ENCODE results near the gene MSL2.

Gene MSL2

GRCh38 chr3:136114421-136114820 is 81.7 kb downstream of the MSL2 start:
- H3K27ac ChIP-seq (ENCODE audit: low read length) = no peak overlapping the region
- no peaks in the 10 kb centered on the region for H3K27me3 ChIP-seq (ENCODE audit: low read depth, low read length)
- H3K9me3 ChIP-seq (ENCODE audit: control insufficient read depth in 1 of 2, low read length in 2 of 2) = no peaks in the 10 kb centered on the region
- H3K4me1 ChIP-seq (ENCODE audit: control insufficient read depth in 1 of 2, insufficient read depth in 2 of 2, low read length in 2 of 2) = no peaks in the 10 kb centered on the region
- H3K36me3 ChIP-seq (ENCODE audit: control insufficient read depth in 1 of 2, insufficient read depth in 2 of 2, low read length in 2 of 2) = peaks cover 0 to 4% of the 10 kb centered on the region in 2 donors
- no peak overlapping the region for H3K4me3 ChIP-seq (ENCODE audit: low read depth in 1 of 2, low read length in 2 of 2)

DNA sequence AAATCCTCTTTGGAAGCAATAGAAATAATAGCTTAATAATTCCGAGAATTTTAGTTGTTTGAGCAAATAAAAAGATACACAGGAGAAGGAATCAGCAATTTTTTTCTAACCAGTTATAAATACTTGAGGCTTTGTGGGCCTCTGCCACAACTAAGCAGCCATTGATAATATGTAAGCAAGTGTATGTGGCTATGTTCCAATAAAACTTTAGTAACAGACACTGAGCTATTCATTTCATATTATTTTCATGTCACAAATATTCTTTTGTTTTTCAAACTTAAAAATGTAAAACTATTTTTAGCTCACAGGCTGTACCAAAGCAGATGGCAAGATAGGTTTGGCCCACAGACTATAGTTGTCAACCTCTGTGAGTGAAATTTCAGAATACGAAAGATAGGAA is 85.7 kb downstream of the MSL2 start:
- peaks cover 6 to 11% of the 10 kb centered on the region in 2 donors for H3K36me3 ChIP-seq (ENCODE audit: control insufficient read depth in 1 of 2, insufficient read depth in 2 of 2, low read length in 2 of 2)
- H3K27me3 ChIP-seq (ENCODE audit: low read depth, low read length) = no peaks in the 10 kb centered on the region
- no peak overlapping the region for H3K27ac ChIP-seq (ENCODE audit: low read length)
- no peak overlapping the region for H3K4me3 ChIP-seq (ENCODE audit: low read depth in 1 of 2, low read length in 2 of 2)
- H3K4me1 ChIP-seq (ENCODE audit: control insufficient read depth in 1 of 2, insufficient read depth in 2 of 2, low read length in 2 of 2) = no peaks in the 10 kb centered on the region
- H3K9me3 ChIP-seq (ENCODE audit: control insufficient read depth in 1 of 2, low read length in 2 of 2) = no peaks in the 10 kb centered on the region

DNA sequence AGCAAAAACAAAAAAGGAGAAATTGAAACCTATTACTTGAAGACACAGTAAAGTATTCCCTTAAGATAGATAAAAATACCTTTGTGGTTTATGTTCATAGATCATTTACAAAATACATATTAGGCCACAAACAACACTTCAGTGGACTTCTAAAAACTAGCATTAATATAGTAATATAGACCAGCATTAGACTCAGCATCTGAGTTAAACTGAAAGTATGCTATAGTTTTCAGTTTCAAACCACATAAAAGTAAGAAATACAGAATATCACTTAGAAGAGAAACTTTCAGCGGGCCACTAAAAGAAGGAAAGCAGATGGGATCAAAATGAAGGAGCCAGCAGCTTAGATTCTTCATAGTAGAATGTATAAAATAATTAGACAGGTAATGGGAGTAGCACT is 86.6 kb downstream of the MSL2 start:
- Histone ChIP-seq H3K36me3 (ENCODE audit: control insufficient read depth in 1 of 2, insufficient read depth in 2 of 2, low read length in 2 of 2) (peaks cover 6 to 17% of the 10 kb centered on the region in 2 donors), H3K4me1 (ENCODE audit: control insufficient read depth in 1 of 2, insufficient read depth in 2 of 2, low read length in 2 of 2) (no peaks in the 10 kb centered on the region), H3K27ac (ENCODE audit: low read length) (no peak overlapping the region), H3K27me3 (ENCODE audit: low read depth, low read length) (no peaks in the 10 kb centered on the region), H3K9me3 (ENCODE audit: control insufficient read depth in 1 of 2, low read length in 2 of 2) (no peaks in the 10 kb centered on the region), H3K4me3 (ENCODE audit: low read depth in 1 of 2, low read length in 2 of 2) (no peak overlapping the region)

- Histone ChIP-seq H3K27me3 (ENCODE audit: low read depth, low read length) (no peaks in the 10 kb centered on the region), H3K9me3 (ENCODE audit: control insufficient read depth in 1 of 2, low read length in 2 of 2) (no peaks in the 10 kb centered on the region), H3K27ac (ENCODE audit: low read length) (no peak overlapping the region), H3K36me3 (ENCODE audit: control insufficient read depth in 1 of 2, insufficient read depth in 2 of 2, low read length in 2 of 2) (peaks cover 6 to 20% of the 10 kb centered on the region in 2 donors), H3K4me1 (ENCODE audit: control insufficient read depth in 1 of 2, insufficient read depth in 2 of 2, low read length in 2 of 2) (no peaks in the 10 kb centered on the region), H3K4me3 (ENCODE audit: low read depth in 1 of 2, low read length in 2 of 2) (no peak overlapping the region)
These were observed 90.0 kb downstream of the MSL2 start for GRCh38 chr3:136106101-136106500.

GRCh38 chr3:136105044-136105443 is 91.1 kb downstream of the MSL2 start:
- Histone ChIP-seq H3K36me3 (ENCODE audit: control insufficient read depth in 1 of 2, insufficient read depth in 2 of 2, low read length in 2 of 2) (peaks cover 6 to 20% of the 10 kb centered on the region in 2 donors), H3K4me1 (ENCODE audit: control insufficient read depth in 1 of 2, insufficient read depth in 2 of 2, low read length in 2 of 2) (no peaks in the 10 kb centered on the region), H3K27me3 (ENCODE audit: low read depth, low read length) (no peaks in the 10 kb centered on the region), H3K27ac (ENCODE audit: low read length) (no peak overlapping the region), H3K4me3 (ENCODE audit: low read depth in 1 of 2, low read length in 2 of 2) (no peak overlapping the region), H3K9me3 (ENCODE audit: control insufficient read depth in 1 of 2, low read length in 2 of 2) (no peaks in the 10 kb centered on the region)
